Tibial nerve (tissue), 4 donors: ENCODE data around the gene PRMT3.

Experiments
- CTCF ChIP-seq, 5 experiments: fragments of 200-600 bp in 3 of 5; fragments of 450-650 bp in 2 of 5; sonication (generic) in 3 of 5; IDR thresholded peaks; one replicate each; pipeline ENCODE4 v1.5.1; 2016 to 2019; ENCODE audit warnings: antibody characterized with exemption in 5 of 5, mild to moderate bottlenecking in 3 of 5, moderate library complexity in 2 of 5
- EP300 ChIP-seq, 2 donors: sonication (generic); formaldehyde crosslinking; IDR thresholded peaks; one replicate each; pipeline ENCODE4 v1.6.1; 2017; ENCODE audit warnings: antibody characterized with exemption in 2 of 2, mild to moderate bottlenecking in 1 of 2

- TF ChIP-seq CTCF (IDR thresholded peaks at IDR 0.05) (no peak), EP300 (IDR thresholded peaks at IDR 0.05) (no peak)
Measured at GRCh38 chr11:20483931-20484330, 96.4 kb downstream of the PRMT3 start.
